Endothelial cell of umbilical vein (primary cell): ENCODE measurements around the gene NKIRAS1. TPM values are rescaled to one million over a fixed set of nuclear protein-coding genes. Genes with fewer than 3 reads are reported as not detected.

Experiments used
- BruUV-seq: library from RNA; stranded (reverse); fragments of 400-500 nt; replicated peaks from 2 replicates; lab custom pipeline; 2021; lab: Mats Ljungman, UMichigan
- CTCF ChIA-PET: fragments of 300-600, 350-600 bp; sonication (Branson Sonifier 250); formaldehyde crosslinking; loops from one replicate; lab custom pipeline; 2021; ENCODE audit warnings: antibody characterized with exemption, inconsistent platforms; lab: Charles Lee
- POLR2A ChIA-PET: fragments of 300-600, 350-600 bp; sonication (Branson Sonifier 250); formaldehyde crosslinking; loops from one replicate; lab custom pipeline; 2021; ENCODE audit warnings: antibody characterized with exemption, inconsistent platforms; lab: Charles Lee
- DNase-seq: peaks from one replicate; pipeline ENCODE4 v3.0.0-alpha.2; 2011; ENCODE audit warnings: low read depth, low spot score
- FAIRE-seq: peaks from 2 replicates; lab custom pipeline; 2011; peaks lifted over from hg19 to GRCh38; lab: Jason Lieb, UNC
- H2AFZ ChIP-seq: 2 replicates; pipeline ENCODE4 v1.6.0; 2012; ENCODE audit warnings: low read depth, low read length, control low read depth, inconsistent platforms
- H3K27ac ChIP-seq: 2 replicates; pipeline ENCODE4 v1.5.1; 2011; ENCODE audit warnings: low read depth, mild to moderate bottlenecking, control low read depth, low read length, moderate library complexity; ENCODE audit not compliant: insufficient read depth
- H3K27me3 ChIP-seq, 2 experiments: 2 replicates each; pipeline versions ENCODE4 v1.6.0 to v1.6.1; 2011; ENCODE audit warnings: low read length in 2 of 2, mixed read lengths in 1 of 2; ENCODE audit not compliant: control insufficient read depth in 2 of 2, insufficient read depth in 2 of 2
- H3K36me3 ChIP-seq, 2 experiments: 2 replicates in 1 of 2; 3 replicates in 1 of 2; pipeline ENCODE4 v1.5.1; 2011; ENCODE audit warnings: low read length in 2 of 2, mild to moderate bottlenecking in 1 of 2, moderate library complexity in 1 of 2; ENCODE audit not compliant: control insufficient read depth in 2 of 2, insufficient read depth in 2 of 2; ENCODE audit errors: extremely low read depth in 1 of 2
- H3K4me1 ChIP-seq: 3 replicates; pipeline ENCODE4 v1.5.1; 2011; ENCODE audit warnings: mild to moderate bottlenecking, low read length; ENCODE audit not compliant: control insufficient read depth, insufficient read depth; ENCODE audit errors: extremely low read depth
- H3K4me2 ChIP-seq: 2 replicates; pipeline ENCODE4 v1.6.1; 2011; ENCODE audit warnings: low read length, control low read depth, mixed read lengths; ENCODE audit not compliant: insufficient read depth
- H3K4me3 ChIP-seq, 3 experiments: fragments of 200-600 bp in 1 of 3; sonication (generic), shearing (Covaris generic) in 1 of 3; replicated peaks in 1 of 3; 2 replicates each; pipeline ENCODE4 v1.5.1; 2011 to 2016; ENCODE audit warnings: control low read depth in 3 of 3, low read length in 3 of 3, mild to moderate bottlenecking in 2 of 3, inconsistent platforms in 1 of 3, low read depth in 1 of 3, moderate library complexity in 1 of 3; ENCODE audit not compliant: insufficient read depth in 1 of 3
- H3K79me2 ChIP-seq: 2 replicates; pipeline ENCODE4 v1.6.0; 2012; ENCODE audit warnings: low read length, inconsistent platforms; ENCODE audit not compliant: control insufficient read depth, insufficient read depth
- H3K9ac ChIP-seq: replicated peaks from 2 replicates; pipeline ENCODE3; 2011; ENCODE audit warnings: low read length, control low read depth; ENCODE audit not compliant: insufficient read depth; ENCODE audit errors: extremely low read depth
- H3K9me1 ChIP-seq: replicated peaks from 3 replicates; pipeline ENCODE4 v1.6.0; 2011; ENCODE audit warnings: mild to moderate bottlenecking, low read length; ENCODE audit not compliant: control insufficient read depth, insufficient read depth; ENCODE audit errors: extremely low read depth
- H3K9me3 ChIP-seq: replicated peaks from 2 replicates; pipeline ENCODE4 v1.5.1; 2012; ENCODE audit warnings: low read length, inconsistent platforms; ENCODE audit not compliant: control insufficient read depth, insufficient read depth
- H4K20me1 ChIP-seq: replicated peaks from 2 replicates; pipeline ENCODE3; 2011; ENCODE audit warnings: mild to moderate bottlenecking, low read length; ENCODE audit not compliant: control insufficient read depth, insufficient read depth; ENCODE audit errors: extremely low read depth
- EZH2 ChIP-seq: IDR thresholded peaks from 2 replicates; pipeline ENCODE4 v1.6.1; 2012; ENCODE audit warnings: borderline replicate concordance, low read depth, mild to moderate bottlenecking, moderate library complexity, low read length, inconsistent platforms; ENCODE audit not compliant: severe bottlenecking
- FOS ChIP-seq: IDR thresholded peaks from 2 replicates; pipeline ENCODE4 v1.6.1; 2011; ENCODE audit warnings: mild to moderate bottlenecking, low read length, moderate library complexity, borderline replicate concordance; ENCODE audit not compliant: insufficient read depth
- GATA2 ChIP-seq: IDR thresholded peaks from 2 replicates; pipeline ENCODE4 v1.7.0; 2011; ENCODE audit warnings: low read depth, mild to moderate bottlenecking, moderate library complexity, mixed read lengths, low read length; ENCODE audit not compliant: insufficient read length, insufficient read depth
- JUN ChIP-seq: IDR thresholded peaks from 2 replicates; pipeline ENCODE4 v1.6.1; 2011; ENCODE audit warnings: borderline replicate concordance, low read depth; ENCODE audit not compliant: insufficient read length, insufficient read depth
- MAX ChIP-seq: IDR thresholded peaks from 2 replicates; pipeline ENCODE4 v1.6.1; 2011; ENCODE audit not compliant: insufficient read depth, insufficient read length
- MYC ChIP-seq: IDR thresholded peaks from one replicate; pipeline ENCODE4 v1.6.1; 2011; ENCODE audit warnings: mild to moderate bottlenecking, low read depth, low read length
- POLR2A ChIP-seq: IDR thresholded peaks from 2 replicates; pipeline ENCODE4 v1.6.1; 2012; ENCODE audit warnings: low read depth, mild to moderate bottlenecking, control low read depth, low read length
- POLR2AphosphoS5 ChIP-seq: IDR thresholded peaks from 2 replicates; pipeline ENCODE4 v1.6.1; 2012; ENCODE audit warnings: low read depth, mild to moderate bottlenecking, control low read depth, low read length, moderate library complexity; ENCODE audit not compliant: insufficient read depth
- dilution Hi-C: fragments of 300-500 bp; cut with MboI; formaldehyde crosslinking; loops from one replicate; pipeline ENCODE4 v1.15.0; 2019; ENCODE audit warnings: low sequenced_read_pairs; ENCODE audit not compliant: extremely low pct_ligation_motif_present
- intact Hi-C: fragments of 100-400 bp; cut with micrococcal nuclease; formaldehyde crosslinking; loops from one replicate; pipeline ENCODE4 v1.10.0; 2022
- polyA plus RNA-seq, 4 experiments: library from polyadenylated mRNA; depleted of rRNA in 3 of 4; stranded (reverse) in 3 of 4; unstranded in 1 of 4; fragments of >200 nt; gene quantifications; 2 replicates each; pipeline versions ENCODE4 v1.2.1 to v1.2.3, GENCODE V29; 2011 to 2012; ENCODE audit warnings: missing spikeins in 1 of 4
- total RNA-seq: library from RNA; stranded (reverse); gene quantifications from 2 replicates; pipeline ENCODE4 v1.2.3, GENCODE V29; 2021
- TF ChIP-seq, protein P1 (sequence below), 2 donors: IDR thresholded peaks; 1 replicate in 1 of 2; 2 replicates in 1 of 2; pipeline ENCODE4 v1.5.1; 2011; ENCODE audit warnings: low read length in 2 of 2, mild to moderate bottlenecking in 2 of 2, moderate library complexity in 2 of 2, control low read depth in 1 of 2, inconsistent platforms in 1 of 2, low read depth in 1 of 2; ENCODE audit not compliant: insufficient read depth in 1 of 2; ENCODE audit errors: extremely low read depth in 1 of 2

Gene NKIRAS1
- total and polyA plus RNA-seq, 2 donors (not counting 3 experiments of a cell fraction or from before 2014, with no cell fraction given), result 2.2 to 2.9 TPM

- Histone ChIP-seq H3K79me2 (peaks cover 8% of the 10 kb centered on the region), H3K9me1 (no peaks in the 10 kb centered on the region), H3K27me3 (no peaks in the 10 kb centered on the region), H2AFZ (no peak overlapping the region), H3K27ac (no peak overlapping the region), H4K20me1 (peaks cover 7% of the 10 kb centered on the region), H3K9me3 (no peaks in the 10 kb centered on the region), H3K9ac (no peak overlapping the region), H3K4me2 (no peak overlapping the region), H3K36me3 (peaks cover 2 to 3% of the 10 kb centered on the region in 2 experiments), H3K4me3 (no peak overlapping the region), H3K4me1 (peaks cover 11% of the 10 kb centered on the region)
- intact Hi-C loops, result no loop called here
- no peak for DNase-seq
- ChIA-PET CTCF (interaction anchor here (0.8 to 1.5 kb wide), 2 partner anchors 9 to 51 kb away, joined by 3 to 7 read pairs; no protein-coding TSS in a partner anchor), POLR2A (no interaction called here)
- no TSS peak for BruUV-seq
- FAIRE-seq, result no peak
- TF ChIP-seq GATA2 (no peak), FOS (no peak), MAX (no peak), POLR2A (no peak), POLR2AphosphoS5 (no peak), JUN (no peak), MYC (no peak), EZH2 (no peak)
- TF ChIP-seq, protein P1, sequence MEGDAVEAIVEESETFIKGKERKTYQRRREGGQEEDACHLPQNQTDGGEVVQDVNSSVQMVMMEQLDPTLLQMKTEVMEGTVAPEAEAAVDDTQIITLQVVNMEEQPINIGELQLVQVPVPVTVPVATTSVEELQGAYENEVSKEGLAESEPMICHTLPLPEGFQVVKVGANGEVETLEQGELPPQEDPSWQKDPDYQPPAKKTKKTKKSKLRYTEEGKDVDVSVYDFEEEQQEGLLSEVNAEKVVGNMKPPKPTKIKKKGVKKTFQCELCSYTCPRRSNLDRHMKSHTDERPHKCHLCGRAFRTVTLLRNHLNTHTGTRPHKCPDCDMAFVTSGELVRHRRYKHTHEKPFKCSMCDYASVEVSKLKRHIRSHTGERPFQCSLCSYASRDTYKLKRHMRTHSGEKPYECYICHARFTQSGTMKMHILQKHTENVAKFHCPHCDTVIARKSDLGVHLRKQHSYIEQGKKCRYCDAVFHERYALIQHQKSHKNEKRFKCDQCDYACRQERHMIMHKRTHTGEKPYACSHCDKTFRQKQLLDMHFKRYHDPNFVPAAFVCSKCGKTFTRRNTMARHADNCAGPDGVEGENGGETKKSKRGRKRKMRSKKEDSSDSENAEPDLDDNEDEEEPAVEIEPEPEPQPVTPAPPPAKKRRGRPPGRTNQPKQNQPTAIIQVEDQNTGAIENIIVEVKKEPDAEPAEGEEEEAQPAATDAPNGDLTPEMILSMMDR (IDR thresholded peaks at IDR 0.05; ENCODE audit: extremely low read depth in 1 of 2, insufficient read depth in 1 of 2, low read depth in 1 of 2, low read length in 2 of 2), result no peak
- dilution Hi-C loops, result no loop called here
These were observed 31.6 kb downstream of the NKIRAS1 start for GRCh38 chr3:23885210-23885609.
